ENCODE data around the gene COQ9.
"Not testable (repeated sequence)": the region's sequence is repeated elsewhere in the genome, so short reads cannot be mapped to it uniquely, and the experiment has no call there.

COQ9 gene

GRCh38 chr16:57426356-57426755 lies 20.9 kb upstream of the COQ9 start:
- in situ Hi-C loops (cut with HindIII; ENCODE audit: low sequenced_read_pairs), result no loop called here

- in situ Hi-C loops (cut with HindIII; ENCODE audit: low sequenced_read_pairs), result no loop called here
Measured at GRCh38 chr16:57427307-57427706, 20.0 kb upstream of the COQ9 start.

- in situ Hi-C loops (cut with HindIII; ENCODE audit: low sequenced_read_pairs), result no loop called here
Measured at GRCh38 chr16:57427824-57428223, 19.5 kb upstream of the COQ9 start.

- in situ Hi-C loops (cut with HindIII; ENCODE audit: low sequenced_read_pairs), result no loop called here
Measured at GRCh38 chr16:57430955-57431354, 16.3 kb upstream of the COQ9 start.

GRCh38 chr16:57432505-57432904 lies 14.8 kb upstream of the COQ9 start:
- in situ Hi-C loops (cut with HindIII; ENCODE audit: low sequenced_read_pairs), result no loop called here

GRCh38 chr16:57432989-57433388 lies 14.3 kb upstream of the COQ9 start:
- in situ Hi-C loops (cut with HindIII; ENCODE audit: low sequenced_read_pairs), result no loop called here

- in situ Hi-C loops (cut with HindIII; ENCODE audit: low sequenced_read_pairs), result no loop called here
Measured at GRCh38 chr16:57434003-57434402, 13.3 kb upstream of the COQ9 start.

GRCh38 chr16:57435838-57436237 lies 11.4 kb upstream of the COQ9 start:
- in situ Hi-C loops (cut with HindIII; ENCODE audit: low sequenced_read_pairs), result no loop called here

GRCh38 chr16:57439947-57440346 lies 7.3 kb upstream of the COQ9 start:
- in situ Hi-C loops (cut with HindIII; ENCODE audit: low sequenced_read_pairs), result not testable (repeated sequence)

GRCh38 chr16:57440551-57440950 lies 6.7 kb upstream of the COQ9 start:
- in situ Hi-C loops (cut with HindIII; ENCODE audit: low sequenced_read_pairs), result not testable (repeated sequence)

GRCh38 chr16:57444711-57445110 lies 2.6 kb upstream of the COQ9 start:
- in situ Hi-C loops (cut with HindIII; ENCODE audit: low sequenced_read_pairs), result no loop called here

- in situ Hi-C loops (cut with HindIII; ENCODE audit: low sequenced_read_pairs), result no loop called here
Measured at GRCh38 chr16:57445510-57445909, 1.8 kb upstream of the COQ9 start.

- in situ Hi-C loops (cut with HindIII; ENCODE audit: low sequenced_read_pairs), result no loop called here
Measured at GRCh38 chr16:57446531-57447185, 621 bp upstream of the COQ9 start.

GRCh38 chr16:57452021-57452420 lies 4.7 kb downstream of the COQ9 start:
- in situ Hi-C loops (cut with HindIII; ENCODE audit: low sequenced_read_pairs), result loop anchor here (5.0 kb wide), 1 partner anchor 65 kb away; no protein-coding TSS in a partner anchor

GRCh38 chr16:57462209-57462977 lies 15.1 kb downstream of the COQ9 start, which contains the start of gene POLR2C:
Gene POLR2C, plus strand, starts transcription at chr16:57462679. Its CDS starts 46 bp downstream, at chr16:57462725.
- in situ Hi-C loops (cut with HindIII; ENCODE audit: low sequenced_read_pairs), result no loop called here

- in situ Hi-C loops (cut with HindIII; ENCODE audit: low sequenced_read_pairs), result no loop called here
Measured at GRCh38 chr16:57462978-57463362, 15.7 kb downstream of the COQ9 start.

- in situ Hi-C loops (cut with HindIII; ENCODE audit: low sequenced_read_pairs), result no loop called here
Measured at GRCh38 chr16:57464523-57464922, 17.2 kb downstream of the COQ9 start.

- in situ Hi-C loops (cut with HindIII; ENCODE audit: low sequenced_read_pairs), result no loop called here
Measured at GRCh38 chr16:57468346-57468745, 21.1 kb downstream of the COQ9 start.

GRCh38 chr16:57469046-57469445 lies 21.8 kb downstream of the COQ9 start:
- in situ Hi-C loops (cut with HindIII; ENCODE audit: low sequenced_read_pairs), result no loop called here

GRCh38 chr16:57469917-57470470 lies 22.7 kb downstream of the COQ9 start:
- in situ Hi-C loops (cut with HindIII; ENCODE audit: low sequenced_read_pairs), result no loop called here

GRCh38 chr16:57470711-57471110 lies 23.4 kb downstream of the COQ9 start:
- in situ Hi-C loops (cut with HindIII; ENCODE audit: low sequenced_read_pairs), result no loop called here

GRCh38 chr16:57471209-57471608 lies 23.9 kb downstream of the COQ9 start:
- in situ Hi-C loops (cut with HindIII; ENCODE audit: low sequenced_read_pairs), result no loop called here
